SU-DHL-6 (cell line): Measurements from ENCODE around the gene TPD52L1.

ENCODE experiments used
- EZH2phosphoT487 ChIP-seq: fragments of 200-600 bp; sonication (generic), shearing (Covaris generic); conservative IDR thresholded peaks from 2 replicates; pipeline ENCODE4 v1.6.1; 2018; ENCODE audit warnings: mild to moderate bottlenecking, antibody characterized with exemption, low read length, moderate library complexity, mixed read lengths
- TF ChIP-seq, protein P1 (sequence below): fragments of 200-600 bp; sonication (generic); IDR thresholded peaks from one replicate; pipeline ENCODE4 v1.5.1; 2017; ENCODE audit warnings: antibody characterized with exemption, mild to moderate bottlenecking, low read length, moderate library complexity; ENCODE audit not compliant: insufficient read depth, poor library complexity, severe bottlenecking

- TF ChIP-seq, protein P1, sequence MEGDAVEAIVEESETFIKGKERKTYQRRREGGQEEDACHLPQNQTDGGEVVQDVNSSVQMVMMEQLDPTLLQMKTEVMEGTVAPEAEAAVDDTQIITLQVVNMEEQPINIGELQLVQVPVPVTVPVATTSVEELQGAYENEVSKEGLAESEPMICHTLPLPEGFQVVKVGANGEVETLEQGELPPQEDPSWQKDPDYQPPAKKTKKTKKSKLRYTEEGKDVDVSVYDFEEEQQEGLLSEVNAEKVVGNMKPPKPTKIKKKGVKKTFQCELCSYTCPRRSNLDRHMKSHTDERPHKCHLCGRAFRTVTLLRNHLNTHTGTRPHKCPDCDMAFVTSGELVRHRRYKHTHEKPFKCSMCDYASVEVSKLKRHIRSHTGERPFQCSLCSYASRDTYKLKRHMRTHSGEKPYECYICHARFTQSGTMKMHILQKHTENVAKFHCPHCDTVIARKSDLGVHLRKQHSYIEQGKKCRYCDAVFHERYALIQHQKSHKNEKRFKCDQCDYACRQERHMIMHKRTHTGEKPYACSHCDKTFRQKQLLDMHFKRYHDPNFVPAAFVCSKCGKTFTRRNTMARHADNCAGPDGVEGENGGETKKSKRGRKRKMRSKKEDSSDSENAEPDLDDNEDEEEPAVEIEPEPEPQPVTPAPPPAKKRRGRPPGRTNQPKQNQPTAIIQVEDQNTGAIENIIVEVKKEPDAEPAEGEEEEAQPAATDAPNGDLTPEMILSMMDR, result no peak
- TF ChIP-seq EZH2phosphoT487, result no peak
These were observed 12.2 kb downstream of the TPD52L1 start for GRCh38 chr6:125165776-125166175.
